ENCODE data around the gene FOXF1. TPM values are rescaled to one million over a fixed set of nuclear protein-coding genes. Genes with fewer than 3 reads are reported as not detected.
A peak's percentile ranks its signal among the peaks of the same experiment; 100 is the strongest.

Gene FOXF1
- total and polyA plus RNA-seq, 4 donors, result 0.56 to 1.2 (median 0.89) TPM

DNA sequence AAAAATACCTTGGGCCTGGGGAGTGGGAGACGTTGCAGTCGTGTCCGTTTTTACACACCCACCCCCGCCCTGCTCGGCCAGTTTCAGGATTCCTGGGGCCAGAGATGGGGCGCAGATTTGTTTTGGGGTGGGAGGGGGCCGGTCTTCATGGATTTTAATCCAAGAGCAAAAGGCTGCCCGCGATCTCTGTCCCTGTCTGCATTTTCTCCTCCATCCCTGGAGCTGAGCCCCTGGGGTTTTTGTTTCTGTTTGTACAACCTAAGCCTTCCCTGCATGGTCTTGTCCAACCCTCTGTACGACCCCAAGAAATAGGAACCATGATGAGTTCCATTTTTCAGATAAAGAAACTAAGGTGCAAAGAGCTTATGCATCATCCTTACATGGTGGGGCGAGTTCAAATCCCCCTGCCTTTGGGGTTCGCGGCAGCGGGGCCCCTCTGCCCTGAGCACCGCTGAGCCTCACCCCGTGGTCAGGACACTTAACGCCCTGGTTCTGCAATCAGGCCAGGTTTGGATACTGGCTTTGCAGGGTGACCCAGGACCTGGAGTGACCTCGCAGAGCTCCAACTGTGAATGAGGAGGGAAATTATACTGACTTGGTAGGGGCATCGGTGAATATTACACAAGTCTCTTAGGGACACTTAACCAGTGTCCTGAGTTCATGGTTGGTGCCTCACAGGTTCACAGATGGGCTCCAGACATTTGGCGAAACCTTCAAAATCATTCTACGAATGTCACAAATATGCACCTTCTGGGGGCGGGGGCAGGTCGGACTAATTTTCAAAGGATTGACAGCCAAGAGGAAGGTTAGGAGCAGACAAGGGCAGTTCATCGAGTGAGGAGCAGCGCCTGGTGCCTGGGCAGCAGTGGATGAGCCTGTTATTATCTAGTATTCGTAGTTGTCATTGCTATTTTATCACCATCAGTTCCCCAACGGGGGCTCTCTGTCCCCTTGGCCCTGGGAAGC, 4.1 kb upstream of the FOXF1 start:
- TF ChIP-seq TAF1 (conservative IDR thresholded peaks at IDR 0.05) (no peak), HNF4G (IDR thresholded peaks at IDR 0.05) (no peak), RAD21 (IDR thresholded peaks at IDR 0.05) (no peak), GABPA (IDR thresholded peaks at IDR 0.05 in 1 of 2, conservative IDR thresholded peaks at IDR 0.05 in 1 of 2) (no peak), YY1 (IDR thresholded peaks at IDR 0.05) (no peak), HNF4A (conservative IDR thresholded peaks at IDR 0.05) (no peak), SP1 (IDR thresholded peaks at IDR 0.05) (no peak), JUND (IDR thresholded peaks at IDR 0.05) (no peak), EGR1 (IDR thresholded peaks at IDR 0.05; ENCODE audit: low read depth in 2 of 2) (no peak), NR2F2 (IDR thresholded peaks at IDR 0.05) (no peak)
- TF ChIP-seq, protein P1, sequence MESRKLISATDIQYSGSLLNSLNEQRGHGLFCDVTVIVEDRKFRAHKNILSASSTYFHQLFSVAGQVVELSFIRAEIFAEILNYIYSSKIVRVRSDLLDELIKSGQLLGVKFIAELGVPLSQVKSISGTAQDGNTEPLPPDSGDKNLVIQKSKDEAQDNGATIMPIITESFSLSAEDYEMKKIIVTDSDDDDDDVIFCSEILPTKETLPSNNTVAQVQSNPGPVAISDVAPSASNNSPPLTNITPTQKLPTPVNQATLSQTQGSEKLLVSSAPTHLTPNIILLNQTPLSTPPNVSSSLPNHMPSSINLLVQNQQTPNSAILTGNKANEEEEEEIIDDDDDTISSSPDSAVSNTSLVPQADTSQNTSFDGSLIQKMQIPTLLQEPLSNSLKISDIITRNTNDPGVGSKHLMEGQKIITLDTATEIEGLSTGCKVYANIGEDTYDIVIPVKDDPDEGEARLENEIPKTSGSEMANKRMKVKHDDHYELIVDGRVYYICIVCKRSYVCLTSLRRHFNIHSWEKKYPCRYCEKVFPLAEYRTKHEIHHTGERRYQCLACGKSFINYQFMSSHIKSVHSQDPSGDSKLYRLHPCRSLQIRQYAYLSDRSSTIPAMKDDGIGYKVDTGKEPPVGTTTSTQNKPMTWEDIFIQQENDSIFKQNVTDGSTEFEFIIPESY (IDR thresholded peaks at IDR 0.05), result no peak
- TF ChIP-seq, protein P2, sequence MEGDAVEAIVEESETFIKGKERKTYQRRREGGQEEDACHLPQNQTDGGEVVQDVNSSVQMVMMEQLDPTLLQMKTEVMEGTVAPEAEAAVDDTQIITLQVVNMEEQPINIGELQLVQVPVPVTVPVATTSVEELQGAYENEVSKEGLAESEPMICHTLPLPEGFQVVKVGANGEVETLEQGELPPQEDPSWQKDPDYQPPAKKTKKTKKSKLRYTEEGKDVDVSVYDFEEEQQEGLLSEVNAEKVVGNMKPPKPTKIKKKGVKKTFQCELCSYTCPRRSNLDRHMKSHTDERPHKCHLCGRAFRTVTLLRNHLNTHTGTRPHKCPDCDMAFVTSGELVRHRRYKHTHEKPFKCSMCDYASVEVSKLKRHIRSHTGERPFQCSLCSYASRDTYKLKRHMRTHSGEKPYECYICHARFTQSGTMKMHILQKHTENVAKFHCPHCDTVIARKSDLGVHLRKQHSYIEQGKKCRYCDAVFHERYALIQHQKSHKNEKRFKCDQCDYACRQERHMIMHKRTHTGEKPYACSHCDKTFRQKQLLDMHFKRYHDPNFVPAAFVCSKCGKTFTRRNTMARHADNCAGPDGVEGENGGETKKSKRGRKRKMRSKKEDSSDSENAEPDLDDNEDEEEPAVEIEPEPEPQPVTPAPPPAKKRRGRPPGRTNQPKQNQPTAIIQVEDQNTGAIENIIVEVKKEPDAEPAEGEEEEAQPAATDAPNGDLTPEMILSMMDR (IDR thresholded peaks at IDR 0.05; ENCODE audit: low read depth, low read length, missing input control), result no peak
- TF ChIP-seq, protein P3, sequence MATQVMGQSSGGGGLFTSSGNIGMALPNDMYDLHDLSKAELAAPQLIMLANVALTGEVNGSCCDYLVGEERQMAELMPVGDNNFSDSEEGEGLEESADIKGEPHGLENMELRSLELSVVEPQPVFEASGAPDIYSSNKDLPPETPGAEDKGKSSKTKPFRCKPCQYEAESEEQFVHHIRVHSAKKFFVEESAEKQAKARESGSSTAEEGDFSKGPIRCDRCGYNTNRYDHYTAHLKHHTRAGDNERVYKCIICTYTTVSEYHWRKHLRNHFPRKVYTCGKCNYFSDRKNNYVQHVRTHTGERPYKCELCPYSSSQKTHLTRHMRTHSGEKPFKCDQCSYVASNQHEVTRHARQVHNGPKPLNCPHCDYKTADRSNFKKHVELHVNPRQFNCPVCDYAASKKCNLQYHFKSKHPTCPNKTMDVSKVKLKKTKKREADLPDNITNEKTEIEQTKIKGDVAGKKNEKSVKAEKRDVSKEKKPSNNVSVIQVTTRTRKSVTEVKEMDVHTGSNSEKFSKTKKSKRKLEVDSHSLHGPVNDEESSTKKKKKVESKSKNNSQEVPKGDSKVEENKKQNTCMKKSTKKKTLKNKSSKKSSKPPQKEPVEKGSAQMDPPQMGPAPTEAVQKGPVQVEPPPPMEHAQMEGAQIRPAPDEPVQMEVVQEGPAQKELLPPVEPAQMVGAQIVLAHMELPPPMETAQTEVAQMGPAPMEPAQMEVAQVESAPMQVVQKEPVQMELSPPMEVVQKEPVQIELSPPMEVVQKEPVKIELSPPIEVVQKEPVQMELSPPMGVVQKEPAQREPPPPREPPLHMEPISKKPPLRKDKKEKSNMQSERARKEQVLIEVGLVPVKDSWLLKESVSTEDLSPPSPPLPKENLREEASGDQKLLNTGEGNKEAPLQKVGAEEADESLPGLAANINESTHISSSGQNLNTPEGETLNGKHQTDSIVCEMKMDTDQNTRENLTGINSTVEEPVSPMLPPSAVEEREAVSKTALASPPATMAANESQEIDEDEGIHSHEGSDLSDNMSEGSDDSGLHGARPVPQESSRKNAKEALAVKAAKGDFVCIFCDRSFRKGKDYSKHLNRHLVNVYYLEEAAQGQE (IDR thresholded peaks at IDR 0.05), result no peak
- TF ChIP-seq, protein P4, sequence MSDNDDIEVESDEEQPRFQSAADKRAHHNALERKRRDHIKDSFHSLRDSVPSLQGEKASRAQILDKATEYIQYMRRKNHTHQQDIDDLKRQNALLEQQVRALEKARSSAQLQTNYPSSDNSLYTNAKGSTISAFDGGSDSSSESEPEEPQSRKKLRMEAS (IDR thresholded peaks at IDR 0.05), result no peak
- TF ChIP-seq, protein P5, sequence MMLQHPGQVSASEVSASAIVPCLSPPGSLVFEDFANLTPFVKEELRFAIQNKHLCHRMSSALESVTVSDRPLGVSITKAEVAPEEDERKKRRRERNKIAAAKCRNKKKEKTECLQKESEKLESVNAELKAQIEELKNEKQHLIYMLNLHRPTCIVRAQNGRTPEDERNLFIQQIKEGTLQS (IDR thresholded peaks at IDR 0.05), result no peak
- WGBS, result 8% methylated on average over 27 of the region's 27 CpGs
- peaks cover 12 to 30% (median 20%) of the 10 kb centered on the region in 4 donors for H3K27me3 ChIP-seq (ENCODE audit: control insufficient read depth in 4 of 4, insufficient read depth in 4 of 4, low read length in 3 of 4)
- no peak overlapping the region for H3K27ac ChIP-seq (ENCODE audit: low read depth in 1 of 2, low read length in 2 of 2)
- peaks cover 18 to 51% (median 25%) of the 10 kb centered on the region in 4 donors for H3K4me1 ChIP-seq (ENCODE audit: control insufficient read depth in 4 of 4, insufficient read depth in 4 of 4, low read length in 3 of 4)
- no peaks in the 10 kb centered on the region for H3K36me3 ChIP-seq (ENCODE audit: control insufficient read depth in 4 of 4, insufficient read depth in 3 of 4, low read depth in 1 of 4, low read length in 3 of 4)
- no peak for DNase-seq (ENCODE audit: low spot score)
- peak overlapping the region in 1 of 3 donors; percentile 36 for H3K4me3 ChIP-seq (ENCODE audit: low read depth in 1 of 3, low read length in 3 of 3)
- no peaks in the 10 kb centered on the region for H3K9me3 ChIP-seq (ENCODE audit: control insufficient read depth in 4 of 4, low read length in 3 of 4)
- H3K9ac ChIP-seq (ENCODE audit: low read depth in 1 of 2, low read length in 2 of 2), result no peak overlapping the region

Measured in liver (tissue), 9 donors.